ENCODE measurements around the gene TBC1D24.

TBC1D24 gene

GRCh38 chr16:2468725-2469398, 6.1 kb upstream of the TBC1D24 start:
- peaks cover 23 to 36% of the 10 kb centered on the region in 2 experiments for H3K27me3 ChIP-seq (ENCODE audit: control insufficient read depth in 1 of 2, insufficient read depth in 1 of 2, low read length in 2 of 2)
- H3K4me2 ChIP-seq (ENCODE audit: low read length, poor library complexity, severe bottlenecking): peak overlapping the region; percentile 97
- no peak overlapping the region for H2BK5ac ChIP-seq (ENCODE audit: low read depth, low read length, poor library complexity, severe bottlenecking)
- peak overlapping the region in 1 of 2 experiments; percentile 74 for H3K4me3 ChIP-seq (ENCODE audit: insufficient read depth in 1 of 2, low read depth in 1 of 2, low read length in 2 of 2)
- H2AFZ ChIP-seq (ENCODE audit: low read depth, low read length): no peak overlapping the region
- no peak overlapping the region for H2AK5ac ChIP-seq (ENCODE audit: low read length, severe bottlenecking)
- peak overlapping the region in 1 of 2 experiments; percentile 87 for H3K23ac ChIP-seq (ENCODE audit: low read length in 2 of 2)
- peak overlapping the region in 1 of 2 experiments; percentile 58 for H3K18ac ChIP-seq (ENCODE audit: low read depth in 1 of 2, low read length in 2 of 2)
- H2BK120ac ChIP-seq (ENCODE audit: low read depth, low read length): no peak overlapping the region
- H3K27ac ChIP-seq (ENCODE audit: low read length, poor library complexity, severe bottlenecking): no peak overlapping the region
- peaks cover 2% of the 10 kb centered on the region for H3K79me1 ChIP-seq (replicated peaks; ENCODE audit: low read length, poor library complexity, severe bottlenecking)
- WGBS: 33% methylated on average over 8 of the region's 14 CpGs
- H4K8ac ChIP-seq (ENCODE audit: low read length): peak overlapping the region; percentile 13
- H3K9ac ChIP-seq (ENCODE audit: low read length): no peak overlapping the region
- H2BK12ac ChIP-seq (ENCODE audit: low read length in 2 of 2): peak overlapping the region in 1 of 2 experiments; percentile 43
- H4K91ac ChIP-seq (ENCODE audit: low read length): peak overlapping the region; percentile 41
- peaks cover 52% of the 10 kb centered on the region for H3K4me1 ChIP-seq (ENCODE audit: control insufficient read depth, insufficient read depth, low read depth, low read length)
- no peak overlapping the region for H3K14ac ChIP-seq (ENCODE audit: low read length in 2 of 2)
- H2BK15ac ChIP-seq (ENCODE audit: low read depth, poor library complexity, severe bottlenecking): no peak overlapping the region
- peak overlapping the region in 1 of 2 experiments; percentile 13 for H3K4ac ChIP-seq (ENCODE audit: low read depth in 1 of 2, low read length in 2 of 2)
- no peaks in the 10 kb centered on the region for H3K9me3 ChIP-seq (ENCODE audit: control insufficient read depth, low read length)
- H3K36me3 ChIP-seq (ENCODE audit: control insufficient read depth in 1 of 2, insufficient read depth in 2 of 2, low read depth in 1 of 2, low read length in 2 of 2): peaks cover 0 to 9% of the 10 kb centered on the region in 2 experiments
- peak; percentile 33 for DNase-seq

- peak overlapping the region in 1 of 2 experiments; percentile 13 for H3K4ac ChIP-seq (ENCODE audit: low read depth in 1 of 2, low read length in 2 of 2)
- H3K23ac ChIP-seq (ENCODE audit: low read length in 2 of 2): no peak overlapping the region
- no peak overlapping the region for H3K27ac ChIP-seq (ENCODE audit: low read length, poor library complexity, severe bottlenecking)
- DNase-seq: no peak
- peak overlapping the region in 1 of 2 experiments; percentile 43 for H2BK12ac ChIP-seq (ENCODE audit: low read length in 2 of 2)
- H3K9me3 ChIP-seq (ENCODE audit: control insufficient read depth, low read length): no peaks in the 10 kb centered on the region
- peaks cover 0 to 6% of the 10 kb centered on the region in 2 experiments for H3K36me3 ChIP-seq (ENCODE audit: control insufficient read depth in 1 of 2, insufficient read depth in 2 of 2, low read depth in 1 of 2, low read length in 2 of 2)
- no peak overlapping the region for H2BK120ac ChIP-seq (ENCODE audit: low read depth, low read length)
- H4K91ac ChIP-seq (ENCODE audit: low read length): no peak overlapping the region
- no peak overlapping the region for H2AK5ac ChIP-seq (ENCODE audit: low read length, severe bottlenecking)
- WGBS: 80% methylated on average over 15 of the region's 16 CpGs
- H3K9ac ChIP-seq (ENCODE audit: low read length): no peak overlapping the region
- H3K18ac ChIP-seq (ENCODE audit: low read depth in 1 of 2, low read length in 2 of 2): peak overlapping the region in 1 of 2 experiments; percentile 58
- no peak overlapping the region for H2BK15ac ChIP-seq (ENCODE audit: low read depth, poor library complexity, severe bottlenecking)
- H2BK5ac ChIP-seq (ENCODE audit: low read depth, low read length, poor library complexity, severe bottlenecking): no peak overlapping the region
- no peak overlapping the region for H3K4me2 ChIP-seq (ENCODE audit: low read length, poor library complexity, severe bottlenecking)
- H3K4me3 ChIP-seq (ENCODE audit: insufficient read depth in 1 of 2, low read depth in 1 of 2, low read length in 2 of 2): no peak overlapping the region
- peaks cover 58% of the 10 kb centered on the region for H3K4me1 ChIP-seq (ENCODE audit: control insufficient read depth, insufficient read depth, low read depth, low read length)
- H3K79me1 ChIP-seq (replicated peaks; ENCODE audit: low read length, poor library complexity, severe bottlenecking): peaks cover 2% of the 10 kb centered on the region
- peak overlapping the region; percentile 31 for H4K8ac ChIP-seq (ENCODE audit: low read length)
- H3K27me3 ChIP-seq (ENCODE audit: control insufficient read depth in 1 of 2, insufficient read depth in 1 of 2, low read length in 2 of 2): peaks cover 23 to 36% of the 10 kb centered on the region in 2 experiments
- no peak overlapping the region for H2AFZ ChIP-seq (ENCODE audit: low read depth, low read length)
- H3K14ac ChIP-seq (ENCODE audit: low read length in 2 of 2): no peak overlapping the region
Observed at GRCh38 chr16:2469399-2470233, 5.3 kb upstream of the TBC1D24 start.

GRCh38 chr16:2470234-2470601, 4.7 kb upstream of the TBC1D24 start:
- no peak overlapping the region for H3K23ac ChIP-seq (ENCODE audit: low read length in 2 of 2)
- no peak overlapping the region for H4K8ac ChIP-seq (ENCODE audit: low read length)
- H3K27ac ChIP-seq (ENCODE audit: low read length, poor library complexity, severe bottlenecking): no peak overlapping the region
- H4K91ac ChIP-seq (ENCODE audit: low read length): no peak overlapping the region
- no peak for DNase-seq
- H2AFZ ChIP-seq (ENCODE audit: low read depth, low read length): no peak overlapping the region
- no peak overlapping the region for H3K18ac ChIP-seq (ENCODE audit: low read depth in 1 of 2, low read length in 2 of 2)
- H3K9ac ChIP-seq (ENCODE audit: low read length): no peak overlapping the region
- H3K36me3 ChIP-seq (ENCODE audit: control insufficient read depth in 1 of 2, insufficient read depth in 2 of 2, low read depth in 1 of 2, low read length in 2 of 2): peaks cover 0 to 6% of the 10 kb centered on the region in 2 experiments
- no peak overlapping the region for H3K4ac ChIP-seq (ENCODE audit: low read depth in 1 of 2, low read length in 2 of 2)
- 87% methylated on average over 7 of the region's 7 CpGs for WGBS
- no peak overlapping the region for H2AK5ac ChIP-seq (ENCODE audit: low read length, severe bottlenecking)
- no peaks in the 10 kb centered on the region for H3K9me3 ChIP-seq (ENCODE audit: control insufficient read depth, low read length)
- peaks cover 23 to 36% of the 10 kb centered on the region in 2 experiments for H3K27me3 ChIP-seq (ENCODE audit: control insufficient read depth in 1 of 2, insufficient read depth in 1 of 2, low read length in 2 of 2)
- H3K4me3 ChIP-seq (ENCODE audit: insufficient read depth in 1 of 2, low read depth in 1 of 2, low read length in 2 of 2): no peak overlapping the region
- peaks cover 2% of the 10 kb centered on the region for H3K79me1 ChIP-seq (replicated peaks; ENCODE audit: low read length, poor library complexity, severe bottlenecking)
- no peak overlapping the region for H2BK5ac ChIP-seq (ENCODE audit: low read depth, low read length, poor library complexity, severe bottlenecking)
- no peak overlapping the region for H2BK15ac ChIP-seq (ENCODE audit: low read depth, poor library complexity, severe bottlenecking)
- no peak overlapping the region for H2BK120ac ChIP-seq (ENCODE audit: low read depth, low read length)
- H3K4me1 ChIP-seq (ENCODE audit: control insufficient read depth, insufficient read depth, low read depth, low read length): peaks cover 59% of the 10 kb centered on the region
- no peak overlapping the region for H3K4me2 ChIP-seq (ENCODE audit: low read length, poor library complexity, severe bottlenecking)
- H3K14ac ChIP-seq (ENCODE audit: low read length in 2 of 2): no peak overlapping the region
- H2BK12ac ChIP-seq (ENCODE audit: low read length in 2 of 2): no peak overlapping the region

GRCh38 chr16:2470603-2471015, 4.3 kb upstream of the TBC1D24 start:
- WGBS: 44% methylated on average over 9 of the region's 9 CpGs
- H3K27me3 ChIP-seq (ENCODE audit: control insufficient read depth in 1 of 2, insufficient read depth in 1 of 2, low read length in 2 of 2): peaks cover 23 to 36% of the 10 kb centered on the region in 2 experiments
- no peak overlapping the region for H3K23ac ChIP-seq (ENCODE audit: low read length in 2 of 2)
- H2BK15ac ChIP-seq (ENCODE audit: low read depth, poor library complexity, severe bottlenecking): no peak overlapping the region
- no peak overlapping the region for H4K8ac ChIP-seq (ENCODE audit: low read length)
- no peak overlapping the region for H3K4me3 ChIP-seq (ENCODE audit: insufficient read depth in 1 of 2, low read depth in 1 of 2, low read length in 2 of 2)
- no peak overlapping the region for H3K9ac ChIP-seq (ENCODE audit: low read length)
- H3K79me1 ChIP-seq (replicated peaks; ENCODE audit: low read length, poor library complexity, severe bottlenecking): peaks cover 2% of the 10 kb centered on the region
- H3K14ac ChIP-seq (ENCODE audit: low read length in 2 of 2): no peak overlapping the region
- H3K4me2 ChIP-seq (ENCODE audit: low read length, poor library complexity, severe bottlenecking): peak overlapping the region; percentile 82
- peaks cover 0 to 6% of the 10 kb centered on the region in 2 experiments for H3K36me3 ChIP-seq (ENCODE audit: control insufficient read depth in 1 of 2, insufficient read depth in 2 of 2, low read depth in 1 of 2, low read length in 2 of 2)
- H3K4me1 ChIP-seq (ENCODE audit: control insufficient read depth, insufficient read depth, low read depth, low read length): peaks cover 63% of the 10 kb centered on the region
- H4K91ac ChIP-seq (ENCODE audit: low read length): no peak overlapping the region
- H3K4ac ChIP-seq (ENCODE audit: low read depth in 1 of 2, low read length in 2 of 2): no peak overlapping the region
- no peaks in the 10 kb centered on the region for H3K9me3 ChIP-seq (ENCODE audit: control insufficient read depth, low read length)
- H3K18ac ChIP-seq (ENCODE audit: low read depth in 1 of 2, low read length in 2 of 2): peak overlapping the region in 1 of 2 experiments; percentile 67
- no peak overlapping the region for H2AFZ ChIP-seq (ENCODE audit: low read depth, low read length)
- no peak for DNase-seq
- H2BK120ac ChIP-seq (ENCODE audit: low read depth, low read length): no peak overlapping the region
- no peak overlapping the region for H2AK5ac ChIP-seq (ENCODE audit: low read length, severe bottlenecking)
- H2BK12ac ChIP-seq (ENCODE audit: low read length in 2 of 2): no peak overlapping the region
- H2BK5ac ChIP-seq (ENCODE audit: low read depth, low read length, poor library complexity, severe bottlenecking): no peak overlapping the region
- no peak overlapping the region for H3K27ac ChIP-seq (ENCODE audit: low read length, poor library complexity, severe bottlenecking)
